HG03442 (cell line): ENCODE data around the gene FA2H.
A peak's percentile ranks its signal among the peaks of the same experiment; 100 is the strongest.
"Not testable (repeated sequence)": the region's sequence is repeated elsewhere in the genome, so short reads cannot be mapped to it uniquely, and the experiment has no call there.

ENCODE experiments used
- ATAC-seq: cut with Tn5 transposase; IDR thresholded peaks from one replicate; pipeline ENCODE4 v1.9.1; 2021; ENCODE audit warnings: mild to moderate bottlenecking, moderate library complexity; ENCODE audit not compliant: unreplicated experiment

Gene FA2H

DNA sequence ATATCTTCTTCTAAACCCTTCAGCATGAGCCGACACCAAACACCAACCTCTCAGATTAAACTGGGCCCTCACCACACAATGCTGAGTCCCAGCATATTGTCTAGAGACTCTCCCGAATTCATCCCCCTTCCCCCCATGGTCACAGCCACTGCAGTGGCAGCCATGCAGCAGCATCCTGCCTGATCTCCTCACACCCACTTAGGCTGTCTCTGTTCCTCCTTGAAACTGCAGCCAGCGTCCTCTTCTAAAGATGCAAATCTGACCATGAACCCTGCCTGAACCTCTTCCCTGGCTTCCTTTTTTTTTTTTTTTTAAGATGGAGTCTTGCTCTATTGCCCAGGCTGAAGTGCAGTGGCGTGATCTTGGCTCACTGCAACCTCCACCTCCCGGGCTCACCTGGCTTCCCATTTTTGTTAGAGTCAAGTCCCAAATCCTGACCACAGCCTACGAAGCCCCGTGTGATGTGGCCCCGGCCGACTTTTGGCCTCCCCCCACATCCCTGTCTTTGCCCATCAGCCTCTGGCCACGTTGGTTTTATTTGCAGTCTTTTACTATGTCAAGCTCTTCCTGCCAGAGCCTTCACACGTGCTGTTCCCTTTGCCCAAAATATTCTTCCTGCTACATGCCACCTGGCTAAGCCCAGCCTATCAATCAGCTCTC is 2.8 kb downstream of the FA2H start:
- peak; percentile 73 for ATAC-seq

DNA sequence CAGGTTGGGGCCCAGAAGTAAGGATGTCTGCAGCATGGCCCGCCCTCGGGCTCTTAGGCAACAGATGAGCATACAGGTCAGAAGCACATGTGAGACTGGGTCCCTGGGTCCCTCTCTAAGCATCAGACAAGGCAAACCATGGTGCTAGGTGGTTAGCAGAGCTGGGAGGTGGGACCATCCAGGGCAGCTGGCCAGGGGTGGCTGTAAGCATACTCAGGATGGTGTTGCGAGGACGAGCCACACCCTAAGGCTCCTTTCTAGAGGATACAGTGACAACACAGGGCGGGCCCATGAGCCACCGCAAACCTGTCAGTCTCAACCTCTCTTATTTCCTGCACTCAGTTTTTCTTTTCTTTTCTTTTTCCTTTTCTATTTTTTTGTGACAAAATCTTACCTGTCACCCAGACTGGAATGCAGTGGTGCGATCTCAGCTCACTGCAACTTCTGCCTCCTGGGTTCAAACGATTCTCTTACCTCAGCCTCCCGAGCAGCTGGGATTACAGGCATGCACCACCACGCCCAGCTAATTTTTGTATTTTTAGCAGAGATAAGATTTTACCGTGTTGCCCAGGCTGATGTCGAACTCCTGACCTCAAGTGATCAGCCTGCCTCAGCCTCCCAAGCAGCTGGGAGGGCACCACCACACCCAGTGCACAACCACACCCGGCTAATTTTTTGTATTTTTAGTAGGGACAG is 3.6 kb downstream of the FA2H start:
- no peak for ATAC-seq

DNA sequence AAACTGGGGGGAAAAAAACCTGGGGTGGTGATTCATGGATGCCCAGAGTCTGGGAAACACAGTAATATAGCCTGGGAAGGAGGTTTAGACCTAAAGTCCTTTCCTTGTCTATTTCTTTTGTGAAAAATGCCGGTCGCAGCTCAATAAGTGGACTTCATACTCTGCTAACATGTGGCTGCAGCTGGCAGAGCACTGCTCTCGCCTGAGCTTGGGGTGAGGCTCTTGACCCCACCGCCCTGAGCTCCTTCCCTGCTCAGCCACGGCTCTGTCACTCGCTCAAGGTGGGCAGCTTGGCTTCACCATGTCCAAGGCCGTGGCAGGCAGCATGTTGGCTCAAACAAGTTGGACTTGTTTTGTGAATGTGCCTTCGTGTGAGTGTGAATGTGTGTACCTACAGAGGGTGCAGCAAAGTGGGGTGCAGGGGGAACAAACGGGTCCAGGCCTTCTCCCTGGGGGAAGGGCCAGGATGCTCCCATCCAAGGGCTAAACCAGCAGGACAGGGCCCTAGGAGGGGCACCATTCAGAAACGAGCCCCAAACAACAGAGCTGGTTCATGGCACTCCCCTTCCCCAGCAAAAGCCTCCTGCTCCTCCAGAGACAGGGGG is 4.9 kb downstream of the FA2H start:
- no peak for ATAC-seq

DNA sequence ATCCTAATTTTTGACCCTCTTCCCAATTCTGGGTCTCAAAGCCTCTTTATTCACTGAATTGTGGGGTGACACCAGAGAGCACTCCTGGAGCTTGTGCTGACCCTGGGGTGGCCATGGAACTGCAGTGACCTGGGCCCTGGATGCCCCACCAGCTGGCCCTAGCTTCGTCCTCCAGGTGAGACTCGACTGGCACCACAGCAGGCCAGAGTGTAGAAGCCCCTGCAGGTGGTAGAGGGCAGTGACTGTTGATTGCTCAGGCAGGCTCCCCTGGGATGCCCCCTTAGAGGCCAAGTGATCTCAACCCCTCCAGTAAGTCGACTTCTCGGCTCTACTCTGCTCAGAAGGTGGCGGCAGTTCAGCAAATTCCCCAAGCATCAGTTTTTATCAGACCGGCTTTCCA is 6.4 kb downstream of the FA2H start:
- ATAC-seq: no peak

DNA sequence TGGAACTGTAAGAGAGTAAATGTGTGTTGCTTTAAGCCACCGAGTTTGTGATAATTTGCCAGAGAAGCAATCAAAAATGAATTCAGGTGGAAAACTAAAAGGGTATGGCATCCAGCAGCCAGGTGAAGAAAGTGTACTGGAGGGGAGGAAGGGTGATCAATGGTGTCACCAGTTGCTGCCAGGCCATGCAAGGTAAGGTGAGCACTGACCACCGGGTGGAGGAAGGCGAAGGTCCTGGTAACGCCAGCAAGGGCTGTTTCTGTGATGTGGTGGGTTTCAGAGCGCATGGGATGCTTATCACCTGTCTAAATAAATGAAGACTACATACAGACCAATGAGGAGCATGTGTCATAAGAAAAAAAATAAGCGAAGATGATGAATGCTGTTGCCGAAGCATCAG is 6.9 kb downstream of the FA2H start:
- no peak for ATAC-seq

DNA sequence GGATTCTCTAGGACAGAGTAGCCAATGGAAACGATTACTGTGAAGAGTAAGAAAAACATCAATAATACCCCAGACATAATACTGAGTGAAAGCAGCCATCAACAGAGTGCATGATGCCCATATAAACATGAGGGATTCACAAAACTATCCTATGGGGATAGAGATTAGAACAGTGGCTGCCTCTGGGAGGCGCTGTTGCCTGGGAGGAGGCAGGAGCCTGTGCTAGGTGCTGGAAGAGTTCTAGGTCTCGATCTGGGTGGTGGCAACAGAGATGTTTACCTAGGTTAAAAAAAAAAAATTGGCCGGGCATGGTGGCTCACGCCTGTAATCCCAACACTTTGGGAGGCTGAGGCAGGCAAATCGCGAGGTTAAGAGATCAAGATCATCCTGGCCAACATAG is 7.9 kb downstream of the FA2H start:
- ATAC-seq: no peak

DNA sequence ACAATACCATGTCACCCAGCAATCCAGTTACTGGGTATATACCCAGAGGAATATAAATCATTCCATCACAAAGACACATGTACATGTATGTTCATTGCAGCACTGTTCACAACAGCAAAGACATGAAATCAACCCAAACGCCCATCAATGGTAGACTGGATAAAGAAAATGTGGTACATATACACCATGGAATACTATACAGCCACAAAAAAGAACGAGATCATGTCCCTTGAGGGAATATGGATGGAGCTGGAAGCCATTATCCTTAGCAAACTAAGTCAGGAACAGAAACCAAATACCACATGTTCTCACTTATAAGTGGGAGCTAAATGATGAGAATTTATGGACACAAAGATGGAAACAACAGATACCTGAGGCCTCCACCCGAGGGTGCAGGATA is 10.4 kb downstream of the FA2H start:
- ATAC-seq: not testable (repeated sequence)

DNA sequence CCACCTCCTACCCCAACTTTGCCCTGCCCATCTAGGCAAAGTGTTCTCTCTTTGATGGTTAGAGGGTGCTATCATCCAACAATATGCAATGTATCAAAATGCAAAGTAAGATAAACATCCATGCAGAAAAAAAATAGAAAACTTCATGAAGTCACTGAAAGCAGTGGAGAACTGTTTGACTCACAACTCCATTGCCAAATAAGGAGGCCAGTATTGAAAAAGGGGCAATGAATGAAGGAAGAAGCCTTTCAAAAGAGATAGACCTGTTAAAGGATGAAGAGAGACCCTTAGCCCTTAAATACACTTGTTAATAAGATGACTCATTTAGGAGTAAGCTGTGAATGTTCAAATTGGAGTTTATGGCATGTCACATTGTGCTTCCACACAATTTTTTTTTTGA is 13.0 kb downstream of the FA2H start:
- ATAC-seq: no peak

DNA sequence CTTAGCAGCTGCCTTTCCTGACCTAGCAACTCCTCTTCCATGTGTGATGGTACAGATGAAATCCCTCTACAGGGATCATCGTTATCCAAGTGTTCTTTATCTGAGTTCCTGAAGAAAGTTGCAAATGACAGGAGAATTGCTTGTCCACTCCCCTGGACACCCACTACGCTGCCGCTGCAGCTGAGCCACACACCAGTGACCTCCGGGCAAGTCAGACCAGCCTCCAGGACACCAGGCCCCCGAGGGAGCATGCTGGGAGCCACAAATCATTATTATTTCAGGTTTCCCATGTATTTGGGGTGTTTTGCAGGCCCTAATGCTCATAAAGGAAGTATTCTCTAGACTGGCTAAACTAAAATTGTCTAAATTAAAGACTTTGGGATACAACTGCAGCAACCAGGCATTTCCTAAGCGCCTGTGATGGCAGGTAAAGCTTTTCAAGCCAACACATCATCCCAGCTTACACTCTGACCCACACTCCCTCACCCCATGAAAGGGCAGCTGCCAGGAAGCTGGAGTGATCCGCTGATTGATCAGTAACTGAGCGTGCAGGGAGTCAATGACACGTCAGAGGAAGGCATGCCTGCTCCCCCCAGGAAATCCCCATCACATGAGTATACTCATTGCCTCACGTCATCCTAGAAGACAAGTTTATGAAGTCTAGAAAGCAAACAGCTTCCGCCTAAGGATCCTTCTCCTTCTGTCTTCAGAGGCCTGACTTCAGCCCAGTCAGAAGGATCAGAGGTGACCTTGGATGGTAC is 14.4 kb downstream of the FA2H start:
- ATAC-seq: peak; percentile 63

DNA sequence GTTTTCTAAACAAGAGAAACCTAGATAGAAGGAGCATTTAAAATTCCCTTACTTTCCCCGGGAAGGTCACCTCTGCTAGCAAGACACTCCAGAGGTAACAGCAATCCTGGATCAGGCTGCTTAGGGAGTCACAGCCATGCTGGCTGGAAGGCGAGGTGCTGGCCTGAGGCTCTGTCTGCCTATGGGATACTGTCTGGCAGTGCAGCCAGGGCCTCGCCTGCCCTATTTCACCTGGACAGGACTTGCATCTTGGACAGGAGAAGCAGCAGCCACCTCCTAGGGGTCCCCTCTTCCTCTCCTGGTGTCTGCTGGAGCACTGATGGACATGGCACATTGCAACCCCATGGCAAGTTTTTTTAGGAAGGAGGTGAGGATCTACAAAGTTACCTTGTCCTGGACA is 15.1 kb downstream of the FA2H start:
- ATAC-seq: no peak

DNA sequence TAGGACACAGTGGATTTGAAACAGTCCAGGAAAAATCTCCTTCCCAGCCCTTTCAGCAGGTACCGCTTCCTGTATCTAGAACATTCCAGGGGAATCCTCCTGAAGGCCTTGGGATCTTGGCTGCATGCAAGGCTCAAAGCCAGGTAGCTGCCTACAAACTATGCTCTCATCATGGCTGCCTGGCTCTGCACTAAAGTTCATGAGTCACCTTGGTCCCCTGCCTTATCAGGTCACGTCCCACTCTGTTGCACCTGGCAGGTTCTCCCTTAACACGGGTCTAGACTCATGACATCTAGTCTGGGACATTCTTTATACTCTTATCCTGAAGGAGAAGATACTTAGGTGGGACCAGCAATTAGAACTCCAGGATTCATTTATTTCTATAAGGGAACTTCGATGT is 15.8 kb downstream of the FA2H start:
- ATAC-seq: no peak

DNA sequence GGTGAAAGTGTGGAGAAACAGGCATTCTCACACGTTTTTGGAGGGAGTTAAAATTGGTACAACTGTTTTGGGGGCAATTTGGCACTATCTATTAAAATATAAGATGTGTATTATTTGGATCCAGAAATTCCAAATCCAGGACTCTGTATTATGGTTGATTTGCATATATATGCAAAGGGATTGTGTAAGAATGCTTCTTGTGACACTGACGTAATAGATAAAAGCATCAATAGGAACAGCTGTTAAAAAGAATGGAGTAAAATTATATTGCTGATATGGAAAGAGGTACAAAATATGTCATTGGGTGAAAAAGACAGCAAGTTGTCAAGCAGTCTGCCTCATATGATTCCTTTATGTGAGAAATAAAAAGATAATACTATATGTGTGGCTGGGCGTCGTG is 17.3 kb downstream of the FA2H start:
- ATAC-seq: no peak

DNA sequence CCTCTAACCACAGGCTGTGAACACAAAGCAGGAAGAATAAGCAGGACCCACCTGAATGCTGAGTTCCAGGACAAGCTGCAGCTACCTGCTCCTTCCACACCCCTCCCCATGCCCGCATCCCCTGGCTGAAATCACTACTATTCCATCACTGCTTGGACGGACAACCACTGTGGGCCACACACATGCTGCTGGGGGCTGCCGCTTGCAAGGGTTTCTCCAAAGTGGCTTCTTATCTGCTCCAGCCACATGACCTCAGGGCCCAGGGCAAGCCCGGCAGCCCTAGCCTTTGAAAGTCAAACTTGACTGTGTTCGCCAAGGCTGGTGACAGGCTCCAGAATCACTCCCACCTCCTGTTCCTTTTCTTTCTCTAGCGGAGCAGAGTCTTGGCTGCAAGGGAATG is 18.4 kb downstream of the FA2H start:
- ATAC-seq: no peak

DNA sequence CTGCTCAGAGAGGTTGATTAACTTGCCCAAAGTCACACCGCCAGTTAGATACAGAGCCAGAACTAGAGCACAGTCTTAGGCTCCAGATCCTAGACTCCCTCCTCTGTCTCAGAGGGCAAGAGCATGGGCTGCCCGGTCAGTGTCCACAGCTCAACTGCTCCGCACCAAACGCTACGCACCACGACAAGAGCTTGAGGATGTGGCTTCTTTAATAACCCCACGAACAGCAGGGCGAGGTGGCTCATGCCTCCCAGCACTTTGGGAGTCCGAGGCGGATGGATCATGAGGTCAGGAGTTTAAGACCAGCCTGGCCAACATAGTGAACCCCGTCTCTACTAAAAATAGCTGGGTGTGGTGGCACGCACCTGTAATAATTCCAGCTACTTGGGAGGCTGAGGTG is 21.4 kb downstream of the FA2H start:
- no peak for ATAC-seq

DNA sequence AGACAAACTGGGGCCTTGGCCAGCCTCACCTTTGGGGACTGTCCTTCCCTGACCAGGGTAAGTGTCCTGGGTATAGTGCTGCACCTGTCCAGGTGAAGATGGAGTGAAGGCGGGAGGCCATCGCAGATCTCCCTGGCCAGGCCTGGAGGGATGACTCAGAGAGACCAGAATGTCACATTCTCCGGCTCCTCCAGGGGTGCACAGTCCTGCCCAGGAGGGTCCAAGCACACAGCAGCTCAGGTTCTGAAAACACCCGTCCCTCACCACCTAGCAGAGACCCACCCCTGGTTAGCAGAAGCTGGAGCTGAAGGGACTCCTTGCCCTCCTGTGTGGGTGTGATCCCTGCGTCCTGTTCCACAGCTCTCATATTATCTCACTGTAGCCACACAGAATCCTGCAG is 21.9 kb downstream of the FA2H start:
- ATAC-seq: no peak

DNA sequence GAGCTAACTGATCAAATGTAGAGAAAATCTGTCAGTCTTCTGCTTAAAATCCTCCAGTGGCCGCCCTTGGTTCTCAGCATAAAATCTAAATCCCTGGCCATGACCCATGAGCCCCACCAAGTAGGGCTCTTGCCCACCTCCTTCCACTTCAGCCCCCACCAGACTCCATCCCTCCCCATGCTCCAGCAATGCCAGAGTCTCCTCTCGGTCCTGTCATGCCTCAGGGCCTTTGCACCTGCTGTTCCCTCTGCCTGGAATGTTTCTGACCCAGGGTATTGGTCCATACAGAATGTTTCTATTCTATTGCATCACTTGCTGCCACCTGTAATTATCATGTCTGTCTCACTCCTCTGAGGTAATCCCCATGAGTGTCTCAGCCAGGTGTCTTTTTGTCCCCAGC is 22.4 kb downstream of the FA2H start:
- no peak for ATAC-seq

DNA sequence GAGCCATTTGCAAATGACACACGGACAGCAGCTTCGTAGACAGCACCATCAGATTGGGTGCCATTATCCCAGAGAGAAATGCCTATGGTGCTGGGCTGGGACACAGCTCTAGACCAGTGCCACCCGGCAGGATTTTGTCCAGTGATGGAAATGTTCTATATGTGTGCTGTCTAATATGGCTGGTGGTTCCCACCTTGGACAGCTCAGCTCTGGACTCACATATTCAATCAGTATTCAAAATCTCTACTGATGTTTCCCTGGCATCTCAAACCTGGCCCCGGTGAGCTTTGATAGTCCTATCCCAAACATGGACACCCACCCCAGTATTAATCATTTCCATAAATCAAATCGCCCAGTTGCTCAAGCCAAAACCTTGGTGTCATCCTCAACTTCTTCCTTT is 23.0 kb downstream of the FA2H start:
- ATAC-seq: no peak

DNA sequence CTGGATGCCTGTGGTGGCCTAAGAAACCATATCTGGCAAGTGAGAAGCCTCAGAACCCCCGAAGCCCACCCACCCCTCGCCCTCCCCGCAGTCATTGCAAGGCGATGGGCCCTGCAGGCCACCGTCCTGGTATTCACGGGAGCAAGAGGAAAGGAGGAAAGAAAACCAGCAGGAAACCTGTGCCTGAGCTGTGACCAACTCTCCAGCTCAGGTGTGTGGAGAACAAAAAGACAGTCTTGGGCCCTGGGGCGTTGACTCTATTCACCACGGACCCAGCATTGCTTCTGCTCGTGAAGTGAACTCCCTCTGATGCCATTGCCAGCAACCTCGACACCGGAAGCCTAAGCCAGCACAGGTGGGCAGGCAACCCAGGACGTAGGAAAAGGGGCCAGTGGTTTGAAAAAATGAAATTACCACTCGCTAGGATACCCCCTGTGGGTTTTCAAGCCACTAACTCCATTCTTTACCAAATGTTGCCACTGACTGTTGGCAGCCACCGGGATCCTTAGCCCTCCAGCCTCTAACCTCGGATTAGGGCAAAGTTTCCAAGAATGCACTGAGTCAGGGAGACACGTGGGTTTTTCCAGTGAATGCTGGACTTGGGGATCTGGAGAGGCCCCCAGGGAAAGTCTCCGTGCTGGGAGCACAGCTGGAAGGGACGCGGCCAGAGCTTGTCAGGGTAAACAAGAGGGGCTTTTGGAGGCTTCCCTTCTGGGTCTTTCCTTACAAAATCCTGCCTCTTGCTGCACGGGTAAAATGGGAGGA is 25.1 kb downstream of the FA2H start:
- no peak for ATAC-seq

DNA sequence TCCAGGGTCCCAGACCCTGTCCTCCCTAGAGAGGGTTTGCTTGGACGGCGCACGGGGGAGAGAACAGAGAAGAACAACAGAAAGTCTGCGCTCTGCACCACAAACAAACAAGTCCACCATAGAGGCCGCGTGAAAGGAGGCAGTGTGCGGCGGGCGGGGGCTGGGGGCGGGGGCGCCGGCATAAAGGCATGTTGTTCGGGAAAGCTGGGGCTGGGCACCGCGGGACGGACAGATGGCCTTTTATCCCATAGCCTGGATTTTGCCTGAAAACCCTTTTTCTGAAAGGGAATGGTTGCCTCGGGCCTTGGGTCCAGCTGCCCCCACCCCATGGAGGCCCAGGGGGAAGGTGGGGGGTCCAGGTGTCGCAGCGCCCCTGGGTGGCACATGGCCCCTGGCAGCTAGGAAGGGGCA is 26.0 kb downstream of the FA2H start:
- no peak for ATAC-seq

DNA sequence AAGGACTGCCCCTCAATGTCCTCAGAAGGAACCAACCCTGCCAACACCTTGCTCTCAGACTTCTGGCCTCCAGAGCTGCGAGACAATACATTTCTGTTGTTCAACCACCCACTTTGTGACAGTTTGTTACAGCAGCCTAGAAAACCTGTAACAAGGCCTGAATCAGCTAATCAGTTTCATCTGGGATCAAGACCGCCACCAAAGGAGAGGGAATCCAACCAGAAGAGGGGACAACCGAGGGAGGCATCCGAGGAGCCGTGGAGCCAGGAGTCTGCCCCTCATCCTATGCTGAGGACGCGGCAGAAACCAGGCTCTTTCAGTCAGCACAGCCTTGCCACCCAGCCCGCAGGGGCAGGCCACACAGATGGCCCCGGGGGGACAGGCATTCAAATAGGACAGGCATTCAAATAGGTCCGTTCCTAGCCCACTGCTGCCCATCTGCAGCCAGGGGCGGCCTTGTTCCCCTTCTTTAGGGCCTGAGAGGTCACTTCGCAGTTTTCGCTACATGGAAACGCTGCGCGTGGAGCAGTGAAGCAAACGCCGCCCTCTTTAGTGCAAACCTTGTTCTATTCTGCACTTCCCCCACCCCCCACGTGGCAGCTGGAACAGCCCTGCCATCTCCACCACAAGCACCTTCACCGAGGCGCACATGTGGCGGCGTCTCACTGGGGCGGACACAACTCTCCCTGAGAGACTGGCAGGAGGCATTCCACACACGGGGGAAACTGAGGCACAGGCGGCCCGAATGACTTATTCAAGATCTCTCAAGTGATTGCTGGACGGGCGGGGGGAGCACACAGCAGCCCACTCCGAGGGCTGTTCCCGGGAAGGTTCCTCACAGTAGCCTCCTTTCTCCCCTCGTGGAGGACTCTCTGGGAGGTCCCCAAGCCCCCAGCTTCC is 26.7 kb downstream of the FA2H start:
- no peak for ATAC-seq
